Choroid plexus epithelial cell (primary cell): ENCODE data around the gene MYH9.

ENCODE experiments used
- DNase-seq: peaks from one replicate; pipeline ENCODE4 v3.0.0-alpha.2; 2010; ENCODE audit warnings: low read depth
- H3K4me3 ChIP-seq: 2 replicates; pipeline ENCODE4 v1.5.1; 2011; ENCODE audit warnings: low read depth, mild to moderate bottlenecking, control low read depth, low read length, moderate library complexity
- CTCF ChIP-seq: conservative IDR thresholded peaks from 2 replicates; pipeline ENCODE4 v1.5.1; 2011; ENCODE audit warnings: low read depth, mild to moderate bottlenecking, control low read depth, inconsistent platforms, low read length, moderate library complexity

Gene MYH9

DNA sequence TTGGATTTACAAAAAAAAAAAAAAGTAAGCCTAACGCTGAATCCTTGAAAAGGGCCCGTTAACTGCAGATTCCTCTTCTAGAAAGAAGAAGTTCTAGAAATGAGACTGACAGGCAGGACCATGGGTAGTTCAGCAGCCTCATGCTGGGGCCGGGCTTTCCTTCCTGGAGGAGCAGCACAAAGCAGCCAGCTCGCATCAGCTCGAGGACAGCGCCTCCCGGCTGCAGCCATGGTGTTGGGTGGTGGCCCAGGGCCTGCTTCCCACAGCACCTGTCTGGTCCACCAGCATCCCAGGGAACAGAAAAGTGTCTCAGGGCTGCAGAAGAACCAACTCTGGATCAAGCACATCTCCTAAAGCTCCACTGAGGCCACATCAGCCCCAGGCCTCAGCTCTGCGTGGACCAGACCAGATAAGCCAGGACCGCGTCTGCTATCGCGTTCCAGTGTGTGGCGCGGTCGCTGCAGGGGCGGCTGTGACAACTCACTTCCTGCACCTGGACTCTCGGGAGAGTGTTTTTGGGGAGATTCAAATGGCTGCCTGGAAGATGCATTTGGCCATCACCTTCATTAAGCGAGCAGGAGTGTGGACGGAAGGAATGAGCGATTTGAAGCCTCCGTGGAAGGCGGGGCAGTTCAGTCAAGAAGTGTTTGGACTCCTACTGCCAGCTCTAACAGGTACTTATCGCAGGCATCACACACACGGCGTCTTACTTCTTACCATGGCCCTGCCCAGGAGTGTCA lies 53.5 kb downstream of the MYH9 start:
- DNase-seq: no peak
- H3K4me3 ChIP-seq: no peak overlapping the region

DNA sequence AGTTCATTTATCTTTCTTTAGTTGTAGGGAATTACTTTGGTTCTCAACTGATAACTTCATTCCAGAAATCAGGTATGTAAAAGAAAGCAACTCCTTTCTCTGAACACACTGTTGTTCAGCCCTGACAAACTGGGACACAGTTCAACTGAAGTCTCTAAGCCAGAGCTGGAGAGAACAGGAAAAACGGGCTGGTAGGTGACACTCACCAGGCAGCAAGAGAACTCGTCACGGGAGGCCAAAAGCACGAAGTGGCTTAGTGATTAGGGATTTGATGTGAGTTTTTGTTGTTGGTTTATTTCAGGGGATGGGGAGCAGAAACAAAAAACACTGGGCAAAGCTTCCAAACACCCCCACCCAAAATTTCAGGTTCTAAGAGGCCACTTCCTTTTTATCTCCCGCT lies 54.1 kb downstream of the MYH9 start:
- no peak for DNase-seq
- no peak for TF ChIP-seq CTCF
- no peak overlapping the region for H3K4me3 ChIP-seq

More for the DNA sequence above, 53.5 kb downstream of the MYH9 start:
- peak; percentile 36 for TF ChIP-seq CTCF

DNA sequence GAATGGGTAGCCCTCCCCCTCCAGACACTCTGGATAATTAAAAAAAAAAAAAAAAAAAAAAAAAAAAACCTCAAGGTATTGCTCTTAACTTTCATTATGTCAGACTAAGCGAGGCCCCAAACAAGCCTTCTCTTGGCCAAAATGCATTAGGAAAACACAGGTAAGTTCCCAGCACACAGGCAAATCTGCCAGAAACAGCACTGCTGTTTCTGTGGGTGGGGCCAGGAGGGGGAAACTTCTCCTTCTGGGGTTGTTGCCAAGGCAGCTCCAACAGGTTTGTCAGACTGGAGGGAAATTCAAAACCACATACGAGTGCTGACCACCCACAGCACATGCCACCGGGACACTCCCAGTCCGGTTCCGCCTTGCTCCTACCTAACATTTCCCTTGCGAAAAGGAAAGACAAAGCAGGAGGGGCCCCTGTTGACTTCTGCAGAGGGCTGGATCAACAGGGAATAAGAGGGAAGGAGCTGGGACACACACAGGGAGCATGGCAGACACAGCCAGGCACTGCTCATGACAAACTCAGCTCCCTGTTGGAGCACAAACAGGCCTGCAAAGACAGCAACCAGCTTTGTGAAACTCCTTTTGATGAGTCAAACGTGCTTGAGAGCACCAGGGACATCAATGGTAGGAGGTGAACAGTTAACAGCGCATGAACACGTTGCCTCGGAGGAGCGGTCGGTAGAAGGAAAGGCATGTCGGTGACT lies 55.0 kb downstream of the MYH9 start:
- DNase-seq: peak; percentile 80
- no peak overlapping the region for H3K4me3 ChIP-seq
- TF ChIP-seq CTCF: no peak

GRCh38 chr22:36331912-36332622 lies 55.7 kb downstream of the MYH9 start:
- peak; percentile 67 for DNase-seq
- TF ChIP-seq CTCF: no peak
- no peak overlapping the region for H3K4me3 ChIP-seq

DNA sequence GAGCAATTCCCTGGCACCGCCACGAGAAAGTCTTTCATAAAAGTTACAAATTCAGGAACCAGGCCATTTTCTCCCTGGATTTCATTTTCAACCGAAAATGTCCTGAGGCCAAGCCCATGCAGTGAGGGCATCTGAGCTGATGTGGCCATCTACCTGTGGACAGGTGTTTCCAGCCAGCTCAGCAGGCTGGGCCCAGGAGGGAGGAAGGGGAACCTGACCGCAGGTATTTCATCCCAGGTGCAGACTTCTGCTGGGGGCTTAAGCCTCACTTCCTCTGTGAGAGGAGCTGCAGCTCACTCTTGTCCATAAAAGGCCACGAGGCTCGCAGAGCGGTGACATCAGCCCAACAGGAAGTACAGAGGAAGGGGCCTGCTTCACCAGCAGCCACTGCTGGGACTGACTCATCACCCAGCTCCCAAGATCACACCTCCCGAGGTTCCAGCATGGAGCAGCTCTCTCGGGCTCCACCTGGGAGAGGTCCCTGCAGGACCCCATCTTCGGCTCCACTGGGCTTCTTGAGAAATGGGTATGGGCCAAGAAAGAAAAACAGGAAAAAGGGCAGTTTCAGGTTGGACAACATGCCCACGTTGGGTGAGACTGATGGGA lies 56.4 kb downstream of the MYH9 start:
- peak; percentile 13 for TF ChIP-seq CTCF
- H3K4me3 ChIP-seq: no peak overlapping the region
- DNase-seq: peak; percentile 94

DNA sequence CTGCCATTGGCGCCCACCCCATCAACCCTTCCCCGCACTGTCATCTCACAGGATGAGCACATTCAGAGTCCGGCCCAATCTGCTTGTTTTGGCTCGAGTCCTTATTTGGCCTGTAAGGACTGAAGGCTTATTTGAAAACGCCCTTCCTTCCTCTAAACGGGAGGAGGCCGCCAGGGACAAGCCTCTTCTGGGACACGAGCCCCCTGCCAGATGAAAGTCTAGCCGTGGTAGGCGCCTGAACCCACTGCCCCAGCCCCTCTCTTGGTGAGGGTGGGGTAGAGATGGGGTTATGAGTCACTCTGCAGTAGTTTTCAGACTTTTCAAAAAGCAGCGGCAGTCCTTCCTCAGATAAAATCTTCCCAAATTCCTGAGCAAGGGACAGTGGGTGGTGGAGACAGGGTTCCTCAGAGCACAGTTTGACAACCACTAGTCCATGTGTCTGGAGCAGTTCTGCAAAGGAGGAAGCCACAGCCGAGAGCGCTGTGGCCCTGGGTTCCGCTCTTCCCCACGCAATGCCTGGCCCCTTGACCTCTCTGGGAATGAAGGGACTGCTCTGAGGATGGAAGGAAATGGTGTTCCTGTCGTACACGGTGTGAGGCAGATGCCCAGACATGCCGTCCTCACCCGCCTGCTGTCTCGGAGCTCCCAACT lies 57.0 kb downstream of the MYH9 start:
- no peak overlapping the region for H3K4me3 ChIP-seq
- DNase-seq: peak; percentile 67
- no peak for TF ChIP-seq CTCF
